A673 (cell line): ENCODE data around the gene NECTIN3. TPM values are rescaled to one million over a fixed set of nuclear protein-coding genes. Genes with fewer than 3 reads are reported as not detected.

Experiments
- BruUV-seq: library from RNA; stranded (reverse); fragments of 400-500 nt; replicated peaks from 2 replicates; lab custom pipeline; 2021; lab: Mats Ljungman, UMichigan
- CTCF ChIA-PET: fragments of 300-600 bp; sonication (Branson Sonifier 250); formaldehyde crosslinking; loops from one replicate; lab custom pipeline; 2022; ENCODE audit warnings: antibody characterized with exemption; lab: Charles Lee
- POLR2A ChIA-PET: fragments of 300-600 bp; sonication (Branson Sonifier 250); formaldehyde crosslinking; loops from one replicate; lab custom pipeline; 2022; ENCODE audit warnings: antibody characterized with exemption; ENCODE audit not compliant: low non-redundant PET; lab: Charles Lee
- DNase-seq: peaks from one replicate; pipeline ENCODE4 v3.0.0-alpha.2; 2015; ENCODE audit warnings: low spot score
- H3K27ac ChIP-seq: fragments of 200-600 bp; sonication (generic); 2 replicates; pipeline ENCODE4 v1.5.1; 2016; ENCODE audit warnings: mixed run types, low read depth, mild to moderate bottlenecking, mixed read lengths, antibody characterized with exemption, low read length; ENCODE audit not compliant: poor library complexity, severe bottlenecking
- H3K27me3 ChIP-seq: fragments of 200-600 bp; sonication (generic); replicated peaks from 2 replicates; pipeline ENCODE4 v1.6.1; 2017; ENCODE audit warnings: mixed run types, low read depth, mild to moderate bottlenecking, mixed read lengths, antibody characterized with exemption, low read length; ENCODE audit not compliant: insufficient read depth, poor library complexity
- H3K36me3 ChIP-seq: fragments of 200-600 bp; sonication (generic); 2 replicates; pipeline ENCODE4 v1.6.1; 2016; ENCODE audit warnings: mixed run types, mild to moderate bottlenecking, mixed read lengths, antibody characterized with exemption, low read length; ENCODE audit not compliant: insufficient read depth, poor library complexity, severe bottlenecking
- H3K4me1 ChIP-seq: fragments of 200-600 bp; sonication (generic); 2 replicates; pipeline ENCODE4 v1.6.1; 2017; ENCODE audit warnings: mixed run types, mild to moderate bottlenecking, mixed read lengths, antibody characterized with exemption, low read length; ENCODE audit not compliant: insufficient read depth, poor library complexity, severe bottlenecking
- H3K4me3 ChIP-seq: fragments of 200-600 bp; sonication (generic); 2 replicates; pipeline ENCODE4 v1.5.1; 2016; ENCODE audit warnings: low read depth, mixed run types, mild to moderate bottlenecking, mixed read lengths, low read length; ENCODE audit not compliant: poor library complexity, severe bottlenecking
- H3K9me3 ChIP-seq: fragments of 200-600 bp; sonication (generic); 2 replicates; pipeline ENCODE4 v1.6.1; 2016; ENCODE audit warnings: mixed run types, low read depth, mild to moderate bottlenecking, mixed read lengths, antibody characterized with exemption, low read length; ENCODE audit not compliant: poor library complexity, severe bottlenecking
- CTCF ChIP-seq: fragments of 300-800, 200-600 bp; sonication (generic); conservative IDR thresholded peaks from 2 replicates; pipeline ENCODE4 v1.5.1; 2017; ENCODE audit warnings: low read depth, mild to moderate bottlenecking, antibody characterized with exemption, low read length, moderate library complexity, mixed read lengths
- EZH2 ChIP-seq: fragments of 200-600 bp; sonication (generic); IDR thresholded peaks from 2 replicates; pipeline ENCODE4 v1.6.1; 2017; ENCODE audit warnings: borderline replicate concordance, low read depth, mild to moderate bottlenecking, mixed read lengths, antibody characterized with exemption, low read length; ENCODE audit not compliant: poor library complexity, severe bottlenecking
- intact Hi-C: fragments of 100-400 bp; cut with micrococcal nuclease; formaldehyde crosslinking; loops from one replicate; pipeline ENCODE4 v1.10.0; 2022; ENCODE audit not compliant: unreplicated experiment
- total RNA-seq: library from RNA; stranded (reverse); gene quantifications from 2 replicates; pipeline ENCODE4 v1.2.3, GENCODE V29; 2021

NECTIN3 gene
- total RNA-seq, 1 experiment from 2014 or later: 9.4 TPM

- no peak overlapping the region for H3K27ac ChIP-seq
- no peak for TF ChIP-seq EZH2
- no peak for TF ChIP-seq CTCF
- intact Hi-C loops: no loop called here
- H3K4me1 ChIP-seq: peaks cover 11% of the 10 kb centered on the region
- H3K36me3 ChIP-seq: no peaks in the 10 kb centered on the region
- no peaks in the 10 kb centered on the region for H3K27me3 ChIP-seq
- ChIA-PET CTCF (no interaction called here), POLR2A (no interaction called here)
- H3K9me3 ChIP-seq: no peaks in the 10 kb centered on the region
- BruUV-seq: no TSS peak
- DNase-seq: no peak
- no peak overlapping the region for H3K4me3 ChIP-seq
These were observed 32.2 kb downstream of the NECTIN3 start for GRCh38 chr3:111103807-111104206.

GRCh38 chr3:111106993-111107661, 35.5 kb downstream of the NECTIN3 start:
- ChIA-PET CTCF (no interaction called here), POLR2A (no interaction called here)
- intact Hi-C loops: no loop called here
- Histone ChIP-seq H3K4me3 (no peak overlapping the region), H3K9me3 (no peaks in the 10 kb centered on the region), H3K27ac (no peak overlapping the region), H3K4me1 (peaks cover 7% of the 10 kb centered on the region), H3K27me3 (no peaks in the 10 kb centered on the region), H3K36me3 (no peaks in the 10 kb centered on the region)
- no peak for DNase-seq
- BruUV-seq: no TSS peak
- TF ChIP-seq CTCF: no peak
- no peak for TF ChIP-seq EZH2

- Histone ChIP-seq H3K9me3 (no peaks in the 10 kb centered on the region), H3K4me3 (no peak overlapping the region), H3K4me1 (peaks cover 7% of the 10 kb centered on the region), H3K27ac (no peak overlapping the region), H3K27me3 (no peaks in the 10 kb centered on the region), H3K36me3 (no peaks in the 10 kb centered on the region)
- no peak for DNase-seq
- TF ChIP-seq EZH2 (no peak), CTCF (no peak)
- intact Hi-C loops: no loop called here
- CTCF ChIA-PET: no interaction called here
- no TSS peak for BruUV-seq
- POLR2A ChIA-PET: no interaction called here
These were observed 36.0 kb downstream of the NECTIN3 start for GRCh38 chr3:111107662-111108035.
